ENCODE measurements around the gene STIMATE. TPM values are rescaled to one million over a fixed set of nuclear protein-coding genes. Genes with fewer than 3 reads are reported as not detected.

The STIMATE gene
- total and polyA plus RNA-seq, 2 of the 4 experiments (the other 2 are of a cell fraction): 10.6 to 17.8 TPM

GRCh38 chr3:52925405-52926313 lies 28.3 kb upstream of the STIMATE start:
- Histone ChIP-seq H3K14ac (replicated peaks; ENCODE audit: low read depth, low read length) (no peak overlapping the region), H3K9ac (ENCODE audit: low read depth, low read length) (no peak overlapping the region), H3K36me3 (ENCODE audit: control insufficient read depth, insufficient read depth, low read length) (no peaks in the 10 kb centered on the region), H2AK9ac (replicated peaks; ENCODE audit: low read depth, low read length, poor library complexity) (no peak overlapping the region), H2AFZ (replicated peaks; ENCODE audit: low read length, poor library complexity) (no peak overlapping the region), H3K18ac (ENCODE audit: low read depth, low read length) (no peak overlapping the region), H2AK5ac (ENCODE audit: low read depth, low read length) (no peak overlapping the region), H3K27me3 (ENCODE audit: control insufficient read depth, insufficient read depth, low read length) (no peaks in the 10 kb centered on the region), H4K8ac (ENCODE audit: low read depth in 2 of 2, low read length in 2 of 2) (no peak overlapping the region), H3K27ac (ENCODE audit: insufficient read depth, low read length) (no peak overlapping the region), H2BK15ac (ENCODE audit: low read depth, low read length) (no peak overlapping the region), H3K9me3 (ENCODE audit: control insufficient read depth, insufficient read depth, low read length) (no peaks in the 10 kb centered on the region), H3K9me1 (ENCODE audit: insufficient read depth, low read length) (no peaks in the 10 kb centered on the region), H3K4me1 (ENCODE audit: control insufficient read depth, insufficient read depth, low read length) (no peaks in the 10 kb centered on the region), H2BK120ac (ENCODE audit: low read depth, low read length) (no peak overlapping the region), H3K4me2 (ENCODE audit: low read depth, low read length) (no peak overlapping the region), H3K56ac (ENCODE audit: extremely low read depth, insufficient read depth, low read length) (no peak overlapping the region), H4K91ac (ENCODE audit: insufficient read depth, low read depth, low read length) (no peak overlapping the region), H3K79me1 (ENCODE audit: low read depth in 1 of 2, low read length in 2 of 2) (no peaks in the 10 kb centered on the region), H3K4ac (ENCODE audit: low read depth, low read length) (no peak overlapping the region), H2BK20ac (ENCODE audit: low read depth, low read length) (no peak overlapping the region), H3K4me3 (ENCODE audit: insufficient read depth, low read depth, low read length) (no peak overlapping the region), H3K23ac (ENCODE audit: low read depth, low read length) (no peak overlapping the region), H4K5ac (ENCODE audit: low read depth, low read length) (no peak overlapping the region), H4K20me1 (ENCODE audit: insufficient read depth, low read length) (no peaks in the 10 kb centered on the region), H2BK5ac (ENCODE audit: low read depth, low read length, poor library complexity, severe bottlenecking) (no peak overlapping the region)
- DNase-seq (no peak), ATAC-seq (ENCODE audit: low read depth) (no peak)
- TF ChIP-seq BHLHE40 (IDR thresholded peaks at IDR 0.05; ENCODE audit: low read depth, low read length): no peak
- no peak for TF ChIP-seq CTCF (conservative IDR thresholded peaks at IDR 0.05; ENCODE audit: low read depth, low read length)
- no peak for TF ChIP-seq MAFK (IDR thresholded peaks at IDR 0.05; ENCODE audit: low read depth, low read length)
- TF ChIP-seq CHD1 (IDR thresholded peaks at IDR 0.05; ENCODE audit: low read depth, low read length): no peak
- TF ChIP-seq SMC3 (IDR thresholded peaks at IDR 0.05; ENCODE audit: low read depth, low read length): no peak
- TF ChIP-seq RCOR1 (IDR thresholded peaks at IDR 0.05; ENCODE audit: insufficient replicate concordance, low read length): no peak
- no peak for TF ChIP-seq RFX5 (IDR thresholded peaks at IDR 0.05; ENCODE audit: low read depth, low read length)
- no peak for TF ChIP-seq USF2 (IDR thresholded peaks at IDR 0.05; ENCODE audit: low read depth, low read length)
- no peak for TF ChIP-seq RAD21 (IDR thresholded peaks at IDR 0.05; ENCODE audit: low read length)
- TF ChIP-seq ELK1 (IDR thresholded peaks at IDR 0.05; ENCODE audit: borderline replicate concordance, low read depth, low read length): no peak
- TF ChIP-seq FOS (IDR thresholded peaks at IDR 0.05; ENCODE audit: low read depth, low read length): no peak
- no peak for TF ChIP-seq MAZ (IDR thresholded peaks at IDR 0.05; ENCODE audit: borderline replicate concordance, low read depth, low read length)
- no peak for TF ChIP-seq POLR2A (IDR thresholded peaks at IDR 0.05; ENCODE audit: low read depth, low read length)
- TF ChIP-seq NFE2L2 (IDR thresholded peaks at IDR 0.05; ENCODE audit: low read depth, low read length): no peak
- in situ Hi-C loops (cut with MboI; ENCODE audit: low sequenced_read_pairs) (no loop called here), intact Hi-C loops (cut with micrococcal nuclease) (no loop called here), dilution Hi-C loops (cut with HindIII; ENCODE audit: low sequenced_read_pairs, unreplicated experiment) (no loop called here)
- BruUV-seq (replicated peaks): no TSS peak
- ChIA-PET POLR2A (ENCODE audit: unreplicated experiment) (no interaction called here), CTCF (no interaction called here)
- 100% methylated on average over 1 of the region's 6 CpGs; no CpG with 5 or more reads in 1 of the 2 experiments for WGBS, 2 experiments (ENCODE audit: extremely low coverage in 2 of 2, insufficient read length in 1 of 2)

All from IMR-90 (cell line).